Astrocyte of the cerebellum (primary cell): ENCODE data around the gene KDR.

Source experiments
- DNase-seq: peaks from one replicate; pipeline ENCODE4 v3.0.0-alpha.2; 2011; ENCODE audit warnings: low read depth
- H3K4me3 ChIP-seq: 2 replicates; pipeline ENCODE4 v1.5.1; 2011; ENCODE audit warnings: mild to moderate bottlenecking, low read depth, low read length, moderate library complexity
- CTCF ChIP-seq: IDR thresholded peaks from 2 replicates; pipeline ENCODE4 v1.5.1; 2012; ENCODE audit warnings: low read length, low read depth, moderate library complexity, mild to moderate bottlenecking; ENCODE audit errors: missing control alignments
- in situ Hi-C: cut with HindIII; loops from 2 replicates; pipeline ENCODE4 v1.10.0; 2017; ENCODE audit warnings: low sequenced_read_pairs

KDR gene

GRCh38 chr4:55069248-55069647 lies 56.1 kb downstream of the KDR start:
- no peak overlapping the region for H3K4me3 ChIP-seq
- in situ Hi-C loops, result no loop called here
- no peak for TF ChIP-seq CTCF
- no peak for DNase-seq

- no peak for TF ChIP-seq CTCF
- DNase-seq, result no peak
- no peak overlapping the region for H3K4me3 ChIP-seq
- in situ Hi-C loops, result no loop called here
These were observed 56.9 kb downstream of the KDR start for GRCh38 chr4:55068522-55068921.

DNA sequence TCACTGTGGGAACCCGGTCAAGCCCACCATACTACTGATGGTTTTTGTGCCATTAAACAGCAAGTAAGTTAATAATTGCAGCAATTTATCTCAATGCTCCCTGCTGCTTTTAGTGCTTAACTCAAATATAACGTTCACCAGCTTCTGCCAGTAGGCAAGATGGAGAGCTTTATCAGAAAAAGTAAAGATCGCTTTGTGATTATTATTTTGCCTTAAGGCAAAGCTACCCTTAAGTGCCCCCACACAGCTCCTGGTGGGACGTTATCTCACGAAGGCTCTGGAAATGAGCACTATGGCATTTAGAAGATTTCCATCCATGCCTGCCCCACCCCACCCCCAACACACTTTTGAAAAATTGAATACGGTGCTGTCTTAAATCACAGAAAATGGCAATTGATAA lies 59.4 kb downstream of the KDR start:
- H3K4me3 ChIP-seq, result no peak overlapping the region
- TF ChIP-seq CTCF, result no peak
- in situ Hi-C loops, result no loop called here
- no peak for DNase-seq

GRCh38 chr4:55055529-55055928 lies 69.9 kb downstream of the KDR start:
- no peak for DNase-seq
- no peak overlapping the region for H3K4me3 ChIP-seq
- in situ Hi-C loops, result no loop called here
- no peak for TF ChIP-seq CTCF

DNA sequence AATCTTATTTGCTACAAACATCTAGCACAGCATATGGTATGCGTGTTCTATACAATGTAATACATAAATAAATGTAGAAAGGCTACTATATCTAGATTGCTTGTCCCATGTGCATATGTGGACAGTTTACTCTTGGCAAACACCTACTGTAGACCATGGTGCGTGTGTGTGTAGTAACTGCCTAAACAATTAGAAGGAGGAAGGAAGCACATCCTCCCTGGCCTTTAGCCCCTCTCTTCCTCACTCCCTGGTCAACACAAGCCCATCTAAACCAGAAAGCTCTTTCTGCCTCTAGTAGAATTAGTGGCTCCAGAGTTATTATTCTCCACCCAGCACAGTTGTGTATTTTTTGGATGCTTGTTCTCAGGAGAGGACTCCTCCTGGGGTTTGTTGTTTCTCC lies 73.9 kb downstream of the KDR start:
- no peak for DNase-seq
- no peak for TF ChIP-seq CTCF
- H3K4me3 ChIP-seq, result no peak overlapping the region
- in situ Hi-C loops, result no loop called here

- TF ChIP-seq CTCF, result no peak
- in situ Hi-C loops, result no loop called here
- DNase-seq, result no peak
- no peak overlapping the region for H3K4me3 ChIP-seq
These were observed 74.9 kb downstream of the KDR start for GRCh38 chr4:55050418-55050950.
